IMR-90 (cell line): Measurements from ENCODE around the gene DNAJA4. TPM values are rescaled to one million over a fixed set of nuclear protein-coding genes. Genes with fewer than 3 reads are reported as not detected.

Experiments used
- ATAC-seq: fragments of 200-7000 bp; cut with Tn5 transposase; 2 replicates; pipeline ENCODE4 v1.9.1; 2020; ENCODE audit warnings: low read depth, mild to moderate bottlenecking, moderate library complexity
- BruUV-seq: library from RNA; stranded (reverse); fragments of 400-500 nt; replicated peaks from 2 replicates; lab custom pipeline; 2021; lab: Mats Ljungman, UMichigan
- CTCF ChIA-PET: fragments of 300-600 bp; formaldehyde crosslinking; extraction: SDS; loops from one replicate; lab custom pipeline; 2021; ENCODE audit warnings: antibody characterized with exemption; lab: Yijun Ruan, JAX
- POLR2A ChIA-PET: fragments of 300-600 bp; sonication (Branson Sonifier 250); formaldehyde crosslinking; loops from one replicate; lab custom pipeline; 2022; ENCODE audit warnings: antibody characterized with exemption; ENCODE audit not compliant: unreplicated experiment; lab: Charles Lee
- DNase-seq: peaks from one replicate; pipeline ENCODE4 v3.0.0; 2013
- H2AFZ ChIP-seq: replicated peaks from 2 replicates; pipeline ENCODE3; 2013; ENCODE audit warnings: low read length, mild to moderate bottlenecking; ENCODE audit not compliant: poor library complexity
- H2AK5ac ChIP-seq: 2 replicates; pipeline ENCODE4 v1.6.1; 2013; ENCODE audit warnings: low read depth, low read length, inconsistent platforms
- H2AK9ac ChIP-seq: replicated peaks from 2 replicates; pipeline ENCODE3; 2013; ENCODE audit warnings: mild to moderate bottlenecking, low read depth, low read length, moderate library complexity; ENCODE audit not compliant: poor library complexity
- H2BK120ac ChIP-seq: 2 replicates; pipeline ENCODE4 v1.6.1; 2013; ENCODE audit warnings: low read depth, low read length, inconsistent platforms
- H2BK15ac ChIP-seq: 3 replicates; pipeline ENCODE4 v1.6.1; 2013; ENCODE audit warnings: low read depth, low read length, inconsistent platforms
- H2BK20ac ChIP-seq: 2 replicates; pipeline ENCODE4 v1.6.1; 2013; ENCODE audit warnings: low read depth, mild to moderate bottlenecking, inconsistent platforms, low read length, moderate library complexity
- H2BK5ac ChIP-seq: 2 replicates; pipeline ENCODE4 v1.6.1; 2013; ENCODE audit warnings: mild to moderate bottlenecking, low read depth, low read length, inconsistent platforms; ENCODE audit not compliant: poor library complexity, severe bottlenecking
- H3K14ac ChIP-seq: replicated peaks from 2 replicates; pipeline ENCODE4 v1.6.1; 2013; ENCODE audit warnings: low read depth, low read length, inconsistent platforms
- H3K18ac ChIP-seq: 2 replicates; pipeline ENCODE4 v1.6.1; 2013; ENCODE audit warnings: low read depth, low read length, control low read depth
- H3K23ac ChIP-seq: 2 replicates; pipeline ENCODE4 v1.6.1; 2013; ENCODE audit warnings: low read depth, low read length, inconsistent platforms
- H3K27ac ChIP-seq: 2 replicates; pipeline ENCODE4 v1.5.1; 2013; ENCODE audit warnings: mild to moderate bottlenecking, control low read depth, low read length; ENCODE audit not compliant: insufficient read depth
- H3K27me3 ChIP-seq: 2 replicates; pipeline ENCODE4 v1.6.1; 2013; ENCODE audit warnings: low read length; ENCODE audit not compliant: control insufficient read depth, insufficient read depth
- H3K36me3 ChIP-seq: 2 replicates; pipeline ENCODE4 v1.6.1; 2013; ENCODE audit warnings: low read length, mixed read lengths; ENCODE audit not compliant: control insufficient read depth, insufficient read depth
- H3K4ac ChIP-seq: 2 replicates; pipeline ENCODE4 v1.6.1; 2013; ENCODE audit warnings: low read depth, low read length, inconsistent platforms
- H3K4me1 ChIP-seq: 2 replicates; pipeline ENCODE4 v1.6.1; 2013; ENCODE audit warnings: low read length, mixed read lengths; ENCODE audit not compliant: control insufficient read depth, insufficient read depth
- H3K4me2 ChIP-seq: 2 replicates; pipeline ENCODE4 v1.6.1; 2013; ENCODE audit warnings: low read depth, mild to moderate bottlenecking, control low read depth, low read length, moderate library complexity
- H3K4me3 ChIP-seq: 2 replicates; pipeline ENCODE4 v1.5.1; 2013; ENCODE audit warnings: low read depth, mild to moderate bottlenecking, control low read depth, low read length, moderate library complexity; ENCODE audit not compliant: insufficient read depth
- H3K56ac ChIP-seq: 2 replicates; pipeline ENCODE4 v1.6.1; 2013; ENCODE audit warnings: low read length, inconsistent platforms; ENCODE audit not compliant: insufficient read depth; ENCODE audit errors: extremely low read depth
- H3K79me1 ChIP-seq, 2 experiments: 2 replicates each; pipeline ENCODE4 v1.6.1; 2013; ENCODE audit warnings: low read length in 2 of 2, inconsistent platforms in 1 of 2, low read depth in 1 of 2
- H3K9ac ChIP-seq: 2 replicates; pipeline ENCODE4 v1.6.1; 2013; ENCODE audit warnings: low read depth, low read length, control low read depth
- H3K9me1 ChIP-seq: 2 replicates; pipeline ENCODE4 v1.6.1; 2013; ENCODE audit warnings: low read length, inconsistent platforms; ENCODE audit not compliant: insufficient read depth
- H3K9me3 ChIP-seq: 2 replicates; pipeline ENCODE4 v1.6.1; 2013; ENCODE audit warnings: low read length; ENCODE audit not compliant: control insufficient read depth, insufficient read depth
- H4K20me1 ChIP-seq: 2 replicates; pipeline ENCODE4 v1.6.1; 2013; ENCODE audit warnings: low read length, inconsistent platforms; ENCODE audit not compliant: insufficient read depth
- H4K5ac ChIP-seq: 2 replicates; pipeline ENCODE4 v1.6.1; 2013; ENCODE audit warnings: mild to moderate bottlenecking, low read depth, low read length, control low read depth
- H4K8ac ChIP-seq, 2 experiments: 2 replicates each; pipeline ENCODE4 v1.6.1; 2013; ENCODE audit warnings: low read depth in 2 of 2, low read length in 2 of 2, control low read depth in 1 of 2, inconsistent platforms in 1 of 2
- H4K91ac ChIP-seq: 2 replicates; pipeline ENCODE4 v1.6.1; 2013; ENCODE audit warnings: low read depth, low read length, inconsistent platforms; ENCODE audit not compliant: insufficient read depth
- BHLHE40 ChIP-seq: fragments of 150-350 bp; IDR thresholded peaks from 2 replicates; pipeline ENCODE4 v1.6.1; 2016; ENCODE audit warnings: mild to moderate bottlenecking, low read depth, low read length
- CEBPB ChIP-seq: IDR thresholded peaks from 2 replicates; pipeline ENCODE4 v1.6.1; 2012; ENCODE audit warnings: low read depth, low read length, improper control_type of control experiment
- CHD1 ChIP-seq: IDR thresholded peaks from 2 replicates; pipeline ENCODE4 v1.6.1; 2012; ENCODE audit warnings: low read depth, low read length, improper control_type of control experiment
- FOS ChIP-seq: fragments of 150-350 bp; IDR thresholded peaks from 2 replicates; pipeline ENCODE4 v1.6.1; 2016; ENCODE audit warnings: low read depth, low read length
- MAFK ChIP-seq: IDR thresholded peaks from 2 replicates; pipeline ENCODE4 v1.6.1; 2012; ENCODE audit warnings: low read depth, low read length, improper control_type of control experiment
- MAZ ChIP-seq: IDR thresholded peaks from 2 replicates; pipeline ENCODE4 v1.6.1; 2012; ENCODE audit warnings: low read depth, mild to moderate bottlenecking, low read length, improper control_type of control experiment, moderate library complexity, borderline replicate concordance
- MXI1 ChIP-seq: IDR thresholded peaks from 2 replicates; pipeline ENCODE4 v1.6.1; 2012; ENCODE audit warnings: low read depth, mild to moderate bottlenecking, low read length, moderate library complexity, borderline replicate concordance
- NFE2L2 ChIP-seq: fragments of 150-350 bp; IDR thresholded peaks from 2 replicates; pipeline ENCODE4 v1.6.1; 2016; ENCODE audit warnings: low read depth, mild to moderate bottlenecking, low read length
- POLR2A ChIP-seq: IDR thresholded peaks from 2 replicates; pipeline ENCODE4 v1.6.1; 2012; ENCODE audit warnings: mild to moderate bottlenecking, low read depth, low read length
- RAD21 ChIP-seq: IDR thresholded peaks from 2 replicates; pipeline ENCODE4 v1.6.1; 2012; ENCODE audit warnings: low read length, improper control_type of control experiment
- RCOR1 ChIP-seq: IDR thresholded peaks from 2 replicates; pipeline ENCODE4 v1.6.1; 2012; ENCODE audit warnings: mild to moderate bottlenecking, low read length, improper control_type of control experiment; ENCODE audit not compliant: insufficient replicate concordance
- RFX5 ChIP-seq: IDR thresholded peaks from 2 replicates; pipeline ENCODE4 v1.8.0; 2012; ENCODE audit warnings: low read depth, mild to moderate bottlenecking, low read length, moderate library complexity
- SMC3 ChIP-seq: fragments of 150-350 bp; IDR thresholded peaks from 2 replicates; pipeline ENCODE4 v1.6.1; 2016; ENCODE audit warnings: low read depth, mild to moderate bottlenecking, antibody characterized with exemption, low read length, moderate library complexity
- USF2 ChIP-seq: fragments of 150-350 bp; IDR thresholded peaks from 2 replicates; pipeline ENCODE4 v1.6.1; 2017; ENCODE audit warnings: mild to moderate bottlenecking, antibody characterized with exemption, low read length, low read depth
- WGBS, 2 experiments: methylation state at CpG; one replicate each; pipeline versions ENCODE4 v1.1.5 to v1.1.7; 2013; ENCODE audit warnings: missing lambda C conversion rate in 2 of 2; ENCODE audit not compliant: insufficient read length in 1 of 2; ENCODE audit errors: extremely low coverage in 2 of 2; 5-methylcytosine and 5-hydroxymethylcytosine counted together
- dilution Hi-C: fragments of 300-500 bp; cut with HindIII; formaldehyde crosslinking; loops from one replicate; pipeline ENCODE4 v1.14.3; 2018; ENCODE audit warnings: low sequenced_read_pairs; ENCODE audit not compliant: unreplicated experiment
- in situ Hi-C: fragments of 300-500 bp; cut with MboI; formaldehyde crosslinking; loops from 3 replicates; pipeline ENCODE4 v1.14.3; 2019; ENCODE audit warnings: low sequenced_read_pairs, inconsistent platforms, mixed read lengths
- intact Hi-C: fragments of 100-400 bp; cut with micrococcal nuclease; formaldehyde crosslinking; loops from 2 replicates; pipeline ENCODE4 v1.10.0; 2022
- polyA plus RNA-seq, 3 experiments: library from polyadenylated mRNA; depleted of rRNA; stranded (reverse); fragments of >200 nt; gene quantifications; 2 replicates each; pipeline ENCODE4 v1.2.3, GENCODE V29; 2012; ENCODE audit warnings: low replicate concordance in 1 of 3
- total RNA-seq: library from RNA; depleted of rRNA; stranded (reverse); fragments of >200 nt; gene quantifications from 2 replicates; pipeline ENCODE4 v1.2.3, GENCODE V29; 2012
- TF ChIP-seq, protein P1 (sequence below): conservative IDR thresholded peaks from 2 replicates; pipeline ENCODE4 v1.5.1; 2012; ENCODE audit warnings: mild to moderate bottlenecking, low read depth, low read length, improper control_type of control experiment
- TF ChIP-seq, protein P2 (sequence below): fragments of 150-350 bp; IDR thresholded peaks from 2 replicates; pipeline ENCODE4 v1.6.1; 2016; ENCODE audit warnings: low read depth, mild to moderate bottlenecking, low read length, moderate library complexity, borderline replicate concordance

Gene DNAJA4
- total and polyA plus RNA-seq, 2 of the 4 experiments (the other 2 are of a cell fraction) = 0.18 to 0.32 TPM

- in situ Hi-C loops (no loop called here), intact Hi-C loops (no loop called here), dilution Hi-C loops (no loop called here)
- TF ChIP-seq POLR2A (no peak), BHLHE40 (no peak), RCOR1 (no peak), MAZ (no peak), CEBPB (no peak), RFX5 (no peak), MXI1 (no peak), RAD21 (no peak), CHD1 (no peak), MAFK (no peak), NFE2L2 (no peak), SMC3 (no peak), USF2 (no peak), FOS (no peak)
- TF ChIP-seq, protein P1, sequence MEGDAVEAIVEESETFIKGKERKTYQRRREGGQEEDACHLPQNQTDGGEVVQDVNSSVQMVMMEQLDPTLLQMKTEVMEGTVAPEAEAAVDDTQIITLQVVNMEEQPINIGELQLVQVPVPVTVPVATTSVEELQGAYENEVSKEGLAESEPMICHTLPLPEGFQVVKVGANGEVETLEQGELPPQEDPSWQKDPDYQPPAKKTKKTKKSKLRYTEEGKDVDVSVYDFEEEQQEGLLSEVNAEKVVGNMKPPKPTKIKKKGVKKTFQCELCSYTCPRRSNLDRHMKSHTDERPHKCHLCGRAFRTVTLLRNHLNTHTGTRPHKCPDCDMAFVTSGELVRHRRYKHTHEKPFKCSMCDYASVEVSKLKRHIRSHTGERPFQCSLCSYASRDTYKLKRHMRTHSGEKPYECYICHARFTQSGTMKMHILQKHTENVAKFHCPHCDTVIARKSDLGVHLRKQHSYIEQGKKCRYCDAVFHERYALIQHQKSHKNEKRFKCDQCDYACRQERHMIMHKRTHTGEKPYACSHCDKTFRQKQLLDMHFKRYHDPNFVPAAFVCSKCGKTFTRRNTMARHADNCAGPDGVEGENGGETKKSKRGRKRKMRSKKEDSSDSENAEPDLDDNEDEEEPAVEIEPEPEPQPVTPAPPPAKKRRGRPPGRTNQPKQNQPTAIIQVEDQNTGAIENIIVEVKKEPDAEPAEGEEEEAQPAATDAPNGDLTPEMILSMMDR = no peak
- TF ChIP-seq, protein P2, sequence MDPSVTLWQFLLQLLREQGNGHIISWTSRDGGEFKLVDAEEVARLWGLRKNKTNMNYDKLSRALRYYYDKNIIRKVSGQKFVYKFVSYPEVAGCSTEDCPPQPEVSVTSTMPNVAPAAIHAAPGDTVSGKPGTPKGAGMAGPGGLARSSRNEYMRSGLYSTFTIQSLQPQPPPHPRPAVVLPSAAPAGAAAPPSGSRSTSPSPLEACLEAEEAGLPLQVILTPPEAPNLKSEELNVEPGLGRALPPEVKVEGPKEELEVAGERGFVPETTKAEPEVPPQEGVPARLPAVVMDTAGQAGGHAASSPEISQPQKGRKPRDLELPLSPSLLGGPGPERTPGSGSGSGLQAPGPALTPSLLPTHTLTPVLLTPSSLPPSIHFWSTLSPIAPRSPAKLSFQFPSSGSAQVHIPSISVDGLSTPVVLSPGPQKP = no peak
- Histone ChIP-seq H3K36me3 (no peaks in the 10 kb centered on the region), H3K9ac (no peak overlapping the region), H3K27me3 (peaks cover 12% of the 10 kb centered on the region; the same call in 1 of the 2 replicates), H4K20me1 (no peaks in the 10 kb centered on the region), H4K91ac (no peak overlapping the region; the same call in 1 of the 2 replicates), H3K4me2 (no peak overlapping the region; the same call in 1 of the 2 replicates), H3K4me1 (peaks cover 10% of the 10 kb centered on the region), H3K9me1 (0 out of 2 replicates have a peak, but pooled peaks cover 3% of the 10 kb centered on the region), H2BK15ac (no peak overlapping the region), H4K8ac (no peak overlapping the region), H2BK120ac (no peak overlapping the region), H3K14ac (no peak overlapping the region), H2AK5ac (no peak overlapping the region), H2BK5ac (no peak overlapping the region), H2BK20ac (no peak overlapping the region), H2AK9ac (no peak overlapping the region), H3K79me1 (no peaks in the 10 kb centered on the region), H3K4me3 (no peak overlapping the region), H2AFZ (peak overlapping the region; percentile 71), H3K56ac (no peak overlapping the region), H4K5ac (no peak overlapping the region), H3K27ac (no peak overlapping the region), H3K4ac (no peak overlapping the region), H3K9me3 (no peaks in the 10 kb centered on the region), H3K18ac (no peak overlapping the region), H3K23ac (no peak overlapping the region)
- ATAC-seq (no peak), DNase-seq (no peak)
- ChIA-PET CTCF (no interaction called here), POLR2A (no interaction called here)
- 20% methylated on average over 1 of the region's 12 CpGs; no CpG with 5 or more reads in 1 of the 2 experiments for WGBS, 2 experiments
- no TSS peak for BruUV-seq
Measured at GRCh38 chr15:78265137-78265460, 737 bp downstream of the DNAJA4 start.
